ENCODE measurements around the gene TEX22. TPM values are rescaled to one million over a fixed set of nuclear protein-coding genes. Genes with fewer than 3 reads are reported as not detected.

Gene TEX22
- total RNA-seq, 4 donors from 2014 or later, result 0.41 TPM; not detected in 3

GRCh38 chr14:105390849-105391500 is 7.4 kb upstream of the TEX22 start:
- in situ Hi-C loops (cut with MboI; ENCODE audit: low pct_ligation_motif_present in 1 of 4, low pct_unique_long_range_greater_than_20kb in 1 of 4, low sequenced_read_pairs in 3 of 4), result no loop called here
- Histone ChIP-seq H3K27me3 (no peaks in the 10 kb centered on the region), H3K36me3 (no peaks in the 10 kb centered on the region), H3K9me3 (no peaks in the 10 kb centered on the region), H3K4me1 (no peaks in the 10 kb centered on the region), H3K27ac (no peak overlapping the region), H3K4me3 (no peak overlapping the region)
- 87% methylated on average over 19 of the region's 24 CpGs; no CpG with 5 or more reads in 1 of the 2 donors for WGBS, 2 donors (ENCODE audit: low coverage in 1 of 2)
- no peak for DNase-seq
- intact Hi-C loops (cut with DNase I; ENCODE audit: low total_unique reads), result no loop called here
- TF ChIP-seq EP300 (IDR thresholded peaks at IDR 0.05; ENCODE audit: low read depth) (no peak), POLR2AphosphoS5 (IDR thresholded peaks at IDR 0.05) (no peak), CTCF (IDR thresholded peaks at IDR 0.05) (no peak), POLR2A (IDR thresholded peaks at IDR 0.05) (no peak)

GRCh38 chr14:105391541-105391940 is 6.8 kb upstream of the TEX22 start:
- Histone ChIP-seq H3K4me1 (no peaks in the 10 kb centered on the region), H3K27ac (no peak overlapping the region), H3K36me3 (no peaks in the 10 kb centered on the region), H3K4me3 (no peak overlapping the region), H3K27me3 (no peaks in the 10 kb centered on the region), H3K9me3 (no peaks in the 10 kb centered on the region)
- WGBS, 2 donors (ENCODE audit: low coverage in 1 of 2), result 91% methylated on average over 21 of the region's 23 CpGs; no CpG with 5 or more reads in 1 of the 2 donors
- no peak for DNase-seq
- no peak for TF ChIP-seq POLR2A (IDR thresholded peaks at IDR 0.05)
- TF ChIP-seq EP300 (IDR thresholded peaks at IDR 0.05; ENCODE audit: low read depth), result no peak
- no peak for TF ChIP-seq CTCF (IDR thresholded peaks at IDR 0.05)
- no peak for TF ChIP-seq POLR2AphosphoS5 (IDR thresholded peaks at IDR 0.05)
- in situ Hi-C loops (cut with MboI; ENCODE audit: low pct_ligation_motif_present in 1 of 4, low pct_unique_long_range_greater_than_20kb in 1 of 4, low sequenced_read_pairs in 3 of 4) (no loop called here), intact Hi-C loops (cut with DNase I; ENCODE audit: low total_unique reads) (no loop called here)

- no peak overlapping the region for H3K4me3 ChIP-seq
- H3K27ac ChIP-seq, result no peak overlapping the region
- in situ Hi-C loops (cut with MboI; ENCODE audit: low pct_ligation_motif_present in 1 of 4, low pct_unique_long_range_greater_than_20kb in 1 of 4, low sequenced_read_pairs in 3 of 4) (no loop called here), intact Hi-C loops (cut with DNase I; ENCODE audit: low total_unique reads) (no loop called here)
- peaks cover 0 to 2% (median under 1%) of the 10 kb centered on the region in 4 donors for H3K4me1 ChIP-seq
- H3K36me3 ChIP-seq, result no peaks in the 10 kb centered on the region
- no peak for DNase-seq
- H3K9me3 ChIP-seq, result no peaks in the 10 kb centered on the region
- WGBS, 2 donors (ENCODE audit: low coverage in 1 of 2), result 92% methylated on average over 40 of the region's 40 CpGs; no CpG with 5 or more reads in 1 of the 2 donors
- no peaks in the 10 kb centered on the region for H3K27me3 ChIP-seq
- TF ChIP-seq CTCF (IDR thresholded peaks at IDR 0.05) (no peak), EP300 (IDR thresholded peaks at IDR 0.05; ENCODE audit: low read depth) (no peak), POLR2A (IDR thresholded peaks at IDR 0.05) (no peak), POLR2AphosphoS5 (IDR thresholded peaks at IDR 0.05) (no peak)
Observed at GRCh38 chr14:105392131-105393090, 5.9 kb upstream of the TEX22 start.

- TF ChIP-seq EP300 (IDR thresholded peaks at IDR 0.05; ENCODE audit: low read depth) (no peak), POLR2AphosphoS5 (IDR thresholded peaks at IDR 0.05) (no peak), CTCF (IDR thresholded peaks at IDR 0.05) (no peak), POLR2A (IDR thresholded peaks at IDR 0.05) (no peak)
- Histone ChIP-seq H3K27ac (no peak overlapping the region), H3K4me3 (no peak overlapping the region), H3K36me3 (no peaks in the 10 kb centered on the region), H3K9me3 (no peaks in the 10 kb centered on the region), H3K4me1 (peaks cover 3 to 7% (median 7%) of the 10 kb centered on the region in 4 donors), H3K27me3 (no peaks in the 10 kb centered on the region)
- 93 to 94% methylated on average over 6 to 14 of the region's 14 CpGs for WGBS, 2 donors (ENCODE audit: low coverage in 1 of 2)
- no peak for DNase-seq
- in situ Hi-C loops (cut with MboI; ENCODE audit: low pct_ligation_motif_present in 1 of 4, low pct_unique_long_range_greater_than_20kb in 1 of 4, low sequenced_read_pairs in 3 of 4), result no loop called here
- intact Hi-C loops (cut with DNase I; ENCODE audit: low total_unique reads), result no loop called here
Observed at GRCh38 chr14:105393151-105393550, 5.2 kb upstream of the TEX22 start.
